Cardiac fibroblast (primary cell): ENCODE results near the gene ZCCHC9.

ENCODE experiments used
- DNase-seq, 2 donors: peaks; one replicate each; pipeline versions ENCODE4 v3.0.0 to v3.0.0-alpha.2; 2010; ENCODE audit warnings: low read depth in 2 of 2
- H3K4me3 ChIP-seq, 2 donors: replicated peaks in 1 of 2; 1 replicate in 1 of 2; 2 replicates in 1 of 2; pipeline ENCODE4 v1.5.1; 2011; ENCODE audit warnings: low read depth in 2 of 2, low read length in 2 of 2, mild to moderate bottlenecking in 2 of 2, moderate library complexity in 1 of 2
- TF ChIP-seq, protein P1 (sequence below): IDR thresholded peaks from one replicate; pipeline ENCODE4 v1.5.1; 2011; ENCODE audit warnings: low read depth, mild to moderate bottlenecking, low read length, inconsistent platforms

ZCCHC9 gene

GRCh38 chr5:81315830-81316229, 14.4 kb downstream of the ZCCHC9 start:
- TF ChIP-seq, protein P1, sequence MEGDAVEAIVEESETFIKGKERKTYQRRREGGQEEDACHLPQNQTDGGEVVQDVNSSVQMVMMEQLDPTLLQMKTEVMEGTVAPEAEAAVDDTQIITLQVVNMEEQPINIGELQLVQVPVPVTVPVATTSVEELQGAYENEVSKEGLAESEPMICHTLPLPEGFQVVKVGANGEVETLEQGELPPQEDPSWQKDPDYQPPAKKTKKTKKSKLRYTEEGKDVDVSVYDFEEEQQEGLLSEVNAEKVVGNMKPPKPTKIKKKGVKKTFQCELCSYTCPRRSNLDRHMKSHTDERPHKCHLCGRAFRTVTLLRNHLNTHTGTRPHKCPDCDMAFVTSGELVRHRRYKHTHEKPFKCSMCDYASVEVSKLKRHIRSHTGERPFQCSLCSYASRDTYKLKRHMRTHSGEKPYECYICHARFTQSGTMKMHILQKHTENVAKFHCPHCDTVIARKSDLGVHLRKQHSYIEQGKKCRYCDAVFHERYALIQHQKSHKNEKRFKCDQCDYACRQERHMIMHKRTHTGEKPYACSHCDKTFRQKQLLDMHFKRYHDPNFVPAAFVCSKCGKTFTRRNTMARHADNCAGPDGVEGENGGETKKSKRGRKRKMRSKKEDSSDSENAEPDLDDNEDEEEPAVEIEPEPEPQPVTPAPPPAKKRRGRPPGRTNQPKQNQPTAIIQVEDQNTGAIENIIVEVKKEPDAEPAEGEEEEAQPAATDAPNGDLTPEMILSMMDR: no peak
- no peak for DNase-seq
- H3K4me3 ChIP-seq: no peak overlapping the region

GRCh38 chr5:81316571-81316970, 15.2 kb downstream of the ZCCHC9 start:
- H3K4me3 ChIP-seq: no peak overlapping the region
- DNase-seq: no peak
- TF ChIP-seq, protein P1: no peak

DNA sequence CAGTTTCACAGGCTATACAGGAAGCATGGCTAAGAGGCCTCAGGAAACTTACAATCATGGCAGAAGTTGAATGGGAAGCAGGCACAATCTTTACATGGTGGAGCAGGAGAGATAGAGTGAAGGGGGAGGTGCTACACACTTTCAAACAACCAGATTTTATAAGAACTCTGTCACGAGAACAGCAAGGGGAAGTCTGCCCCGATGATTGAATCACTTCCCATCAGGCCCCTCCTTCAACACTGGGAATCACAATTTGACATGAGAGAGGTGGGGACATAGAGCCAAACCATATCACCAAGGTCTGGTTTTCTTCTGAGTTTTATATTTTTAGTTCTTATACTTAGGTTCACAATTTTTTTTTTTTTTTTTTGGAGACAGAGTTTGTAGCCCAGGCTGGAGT, 16.1 kb downstream of the ZCCHC9 start:
- TF ChIP-seq, protein P1: no peak
- no peak overlapping the region for H3K4me3 ChIP-seq
- no peak for DNase-seq

DNA sequence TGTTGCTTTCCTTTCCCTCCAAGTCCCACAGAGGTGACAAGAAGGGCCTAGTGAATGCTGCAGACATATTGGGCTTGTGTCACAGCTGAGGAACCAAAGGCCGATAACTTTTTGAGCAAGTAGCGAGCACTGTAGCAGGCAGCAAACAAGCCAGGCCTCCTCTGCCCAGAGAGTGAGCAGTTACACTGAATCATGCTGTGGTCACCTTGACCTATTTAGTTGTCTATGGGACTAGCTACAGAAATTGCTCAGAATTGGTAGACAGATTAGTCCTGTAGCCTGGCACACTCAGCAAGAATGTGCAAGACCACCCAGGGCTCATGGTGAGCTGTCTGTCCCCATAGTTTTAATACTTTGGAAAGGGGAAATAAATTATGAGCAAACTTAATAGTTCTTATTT, 25.2 kb downstream of the ZCCHC9 start:
- DNase-seq: peak in 1 of 2 donors; percentile 3
- no peak overlapping the region for H3K4me3 ChIP-seq
- TF ChIP-seq, protein P1: no peak

GRCh38 chr5:81334304-81335061, 33.1 kb downstream of the ZCCHC9 start:
- peak; percentile 21 to 32 for DNase-seq
- H3K4me3 ChIP-seq: peak overlapping the region in 1 of 2 donors; percentile 26
- TF ChIP-seq, protein P1: no peak

DNA sequence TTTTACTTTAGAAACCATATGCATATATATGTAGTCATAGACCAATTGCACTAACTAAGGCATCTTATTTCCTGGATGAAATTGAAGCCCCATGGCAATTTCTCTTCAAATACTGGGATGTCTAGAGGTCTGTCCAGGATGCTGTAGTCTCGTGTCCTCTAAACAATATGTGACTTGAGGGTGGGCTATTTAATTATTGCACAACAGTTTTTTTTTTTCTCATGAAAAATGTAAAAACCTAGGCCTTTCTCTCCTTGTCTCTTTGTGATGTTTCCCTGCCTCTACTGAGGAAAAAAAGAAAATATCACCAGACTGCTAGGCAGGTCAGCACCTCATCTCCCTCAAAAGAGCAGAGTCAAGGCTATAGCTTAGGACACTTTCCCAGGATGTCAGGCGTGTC, 34.6 kb downstream of the ZCCHC9 start:
- H3K4me3 ChIP-seq: no peak overlapping the region
- TF ChIP-seq, protein P1: no peak

DNA sequence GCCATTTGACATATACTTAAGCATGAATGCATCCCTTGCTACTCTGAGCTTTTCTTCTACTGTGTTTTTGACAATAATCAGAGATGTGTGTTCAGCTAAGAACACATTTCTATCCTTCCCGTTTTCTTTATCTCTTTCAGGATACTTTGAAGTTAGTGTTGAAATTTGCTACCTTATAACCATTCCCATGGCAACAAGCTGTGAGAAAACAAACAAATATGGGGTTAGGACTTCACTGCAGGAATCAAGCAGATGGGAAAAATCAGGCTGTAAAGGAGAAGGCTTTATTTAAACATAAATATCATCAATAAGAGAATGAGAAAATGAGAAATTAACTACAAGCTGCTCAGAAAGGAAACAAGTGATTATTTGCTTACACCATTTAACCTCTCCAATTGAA, 35.2 kb downstream of the ZCCHC9 start:
- no peak for DNase-seq
- no peak overlapping the region for H3K4me3 ChIP-seq
- TF ChIP-seq, protein P1: no peak

More for the DNA sequence above, 34.6 kb downstream of the ZCCHC9 start:
- DNase-seq: no peak
